ENCODE results near the gene GPATCH8.
"Not testable (repeated sequence)": the region's sequence is repeated elsewhere in the genome, so short reads cannot be mapped to it uniquely, and the experiment has no call there.

The GPATCH8 gene

DNA sequence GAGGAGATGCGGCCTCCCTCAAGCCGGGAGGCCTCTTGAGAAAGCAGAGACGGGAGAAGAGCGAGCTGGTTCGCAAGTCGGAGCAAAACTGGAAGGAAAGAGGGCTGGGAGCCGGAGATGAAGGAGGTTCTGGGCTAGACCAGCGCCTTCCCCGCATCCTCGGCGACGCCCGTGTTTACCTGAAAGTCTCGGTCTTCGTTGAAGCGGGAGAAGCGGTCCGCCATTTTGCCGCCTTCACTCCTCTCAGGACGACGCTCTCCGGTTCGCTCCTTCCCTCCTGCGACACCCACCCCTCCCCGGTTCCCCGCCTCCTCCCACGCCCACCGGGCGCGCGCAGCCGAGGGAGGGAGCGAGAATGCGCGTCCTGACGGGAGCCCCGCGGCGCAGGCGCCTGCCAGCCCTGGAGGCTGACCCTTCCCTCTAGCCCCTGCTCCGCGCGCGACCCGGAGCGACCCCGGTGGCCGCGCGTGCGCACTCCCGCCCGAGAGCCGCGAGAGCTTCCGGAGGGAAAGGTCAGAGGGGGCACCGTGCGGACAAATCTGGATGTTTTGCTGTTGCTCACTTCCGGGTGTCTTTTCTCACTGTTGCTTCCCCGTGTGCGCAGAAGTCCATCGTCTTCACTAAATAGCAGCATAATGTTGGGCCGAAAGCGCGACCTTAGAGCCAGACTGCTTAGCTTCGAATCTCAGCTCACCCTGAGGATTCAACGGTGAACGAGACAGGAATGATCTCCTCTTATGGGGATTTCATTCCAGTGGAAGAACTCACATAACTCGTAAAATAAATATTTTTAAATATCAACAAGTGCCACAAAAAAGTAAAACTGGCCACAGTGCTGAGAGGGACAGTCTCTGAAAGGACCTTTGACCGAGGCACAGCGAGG lies at the start of gene GPATCH8:
GPATCH8 (minus strand) TSS at position 260 of the 883 bp plus-strand sequence; CDS start at position 224, 36 bp downstream.
- peak; percentile 86 to 88 for DNase-seq (ENCODE audit: low read depth in 2 of 2)

DNA sequence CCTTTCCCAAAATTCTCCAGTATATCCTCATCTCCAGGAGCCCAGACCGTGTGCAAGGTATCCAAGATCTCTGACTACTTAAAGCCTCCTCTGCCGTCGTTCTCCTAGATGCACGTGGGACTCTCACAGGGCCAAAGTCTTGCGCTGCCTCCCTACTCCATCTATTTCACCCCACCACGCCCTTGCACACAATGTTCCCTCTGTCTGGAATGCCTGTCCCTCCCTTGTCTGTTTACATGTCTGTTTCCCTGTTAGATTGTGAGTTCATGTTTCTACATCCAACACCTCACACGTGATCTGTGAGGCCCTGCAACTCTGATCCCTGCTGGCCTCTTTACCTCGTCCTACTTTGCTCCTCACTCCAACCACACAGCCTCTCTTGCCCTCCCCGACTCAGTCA lies 49.2 kb upstream of the GPATCH8 start:
- DNase-seq (ENCODE audit: low read depth in 2 of 2), result no peak

DNA sequence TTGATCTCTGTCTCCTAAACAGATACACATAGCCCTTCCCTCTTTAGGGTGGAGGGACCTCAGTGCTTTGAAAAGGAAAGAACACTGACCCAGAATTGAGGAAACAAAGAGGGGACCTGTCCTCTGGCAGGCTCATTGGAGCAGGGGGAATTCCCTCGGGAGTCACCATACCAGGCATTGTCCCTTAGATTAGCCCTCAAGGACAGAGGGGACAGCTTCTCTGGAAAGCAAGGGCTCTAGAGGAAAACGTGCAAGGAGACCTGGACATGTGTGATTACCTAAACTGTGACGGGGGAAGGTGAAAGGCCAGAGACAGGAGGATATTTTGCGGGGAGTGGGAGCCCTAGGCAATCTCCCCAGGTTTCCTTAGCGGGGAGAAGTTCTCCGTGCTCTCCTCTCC lies 46.5 kb upstream of the GPATCH8 start:
- no peak for DNase-seq (ENCODE audit: low read depth in 2 of 2)

DNA sequence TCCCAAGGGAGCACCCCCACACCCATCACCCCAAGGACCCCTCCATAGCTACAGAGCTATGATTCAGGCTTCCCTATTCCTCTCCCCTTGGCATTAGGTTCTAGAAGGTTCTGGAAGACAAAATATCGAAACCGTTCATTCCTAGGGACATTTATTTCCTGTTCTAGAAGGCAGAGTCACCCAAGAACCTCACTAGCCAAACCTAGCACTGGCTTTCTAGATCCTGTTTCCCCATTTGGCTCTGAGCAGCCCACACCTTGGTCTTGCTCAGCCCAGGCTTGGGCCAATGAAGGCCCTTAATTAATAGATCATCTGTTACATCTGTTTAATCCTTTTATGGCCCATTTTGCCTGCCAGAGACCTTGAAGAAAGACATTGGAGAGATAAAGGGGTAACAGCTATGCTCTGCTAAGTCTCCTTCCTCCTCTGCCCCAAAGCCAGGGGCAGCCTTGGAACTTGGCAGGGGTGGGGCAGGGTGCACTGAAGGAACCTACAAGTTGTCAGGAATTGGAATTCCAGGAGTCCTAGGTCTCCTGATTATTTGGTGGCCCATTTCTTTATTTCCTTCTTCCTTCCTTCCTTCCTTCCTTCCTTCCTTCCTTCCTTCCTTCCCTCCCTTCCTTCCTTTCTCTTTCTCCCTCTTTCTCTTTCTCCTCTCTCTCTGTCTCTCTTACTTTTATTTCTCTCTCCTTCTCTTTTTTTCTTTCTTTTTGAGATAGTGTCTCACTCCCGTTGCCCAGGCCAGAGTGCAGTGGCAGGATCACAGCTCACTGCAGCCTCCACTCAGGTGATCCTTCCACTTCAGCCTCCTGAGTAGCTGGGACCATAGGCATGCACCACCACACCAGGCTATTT lies 45.4 kb upstream of the GPATCH8 start:
- no peak for DNase-seq (ENCODE audit: low read depth in 2 of 2)

DNA sequence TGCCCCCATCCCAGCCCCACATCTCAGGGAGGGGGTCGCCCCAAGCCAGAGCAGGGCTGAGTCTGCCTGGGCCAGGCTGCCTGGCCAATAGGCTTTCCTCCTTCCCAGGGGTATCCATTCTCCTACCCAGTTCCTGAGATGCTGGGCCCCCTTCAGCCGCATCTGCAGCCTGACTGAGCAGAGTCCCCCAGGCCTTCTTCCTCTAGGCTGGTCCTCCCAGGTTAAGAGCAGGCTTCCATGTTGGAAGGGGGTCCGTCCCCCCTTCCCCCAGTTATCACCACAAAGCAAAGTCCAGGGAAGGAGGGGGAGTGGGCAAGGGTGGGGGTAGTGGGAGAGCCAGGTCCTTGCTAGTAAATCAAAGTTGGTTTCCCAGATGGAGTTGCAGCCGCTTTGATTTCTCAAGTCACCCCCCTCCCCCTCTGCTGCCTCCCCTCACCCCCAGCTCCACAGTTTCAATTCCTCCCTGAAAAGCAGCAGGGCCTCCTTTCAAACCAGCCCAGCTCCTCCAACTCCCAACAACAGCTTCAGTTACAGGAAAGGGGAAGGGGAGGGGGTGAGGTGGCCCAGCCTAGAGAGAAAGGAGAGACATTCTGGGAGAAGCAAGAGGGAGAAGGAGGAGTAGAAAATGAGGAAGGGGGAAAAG lies 44.5 kb upstream of the GPATCH8 start:
- DNase-seq (ENCODE audit: low read depth in 2 of 2), result no peak

DNA sequence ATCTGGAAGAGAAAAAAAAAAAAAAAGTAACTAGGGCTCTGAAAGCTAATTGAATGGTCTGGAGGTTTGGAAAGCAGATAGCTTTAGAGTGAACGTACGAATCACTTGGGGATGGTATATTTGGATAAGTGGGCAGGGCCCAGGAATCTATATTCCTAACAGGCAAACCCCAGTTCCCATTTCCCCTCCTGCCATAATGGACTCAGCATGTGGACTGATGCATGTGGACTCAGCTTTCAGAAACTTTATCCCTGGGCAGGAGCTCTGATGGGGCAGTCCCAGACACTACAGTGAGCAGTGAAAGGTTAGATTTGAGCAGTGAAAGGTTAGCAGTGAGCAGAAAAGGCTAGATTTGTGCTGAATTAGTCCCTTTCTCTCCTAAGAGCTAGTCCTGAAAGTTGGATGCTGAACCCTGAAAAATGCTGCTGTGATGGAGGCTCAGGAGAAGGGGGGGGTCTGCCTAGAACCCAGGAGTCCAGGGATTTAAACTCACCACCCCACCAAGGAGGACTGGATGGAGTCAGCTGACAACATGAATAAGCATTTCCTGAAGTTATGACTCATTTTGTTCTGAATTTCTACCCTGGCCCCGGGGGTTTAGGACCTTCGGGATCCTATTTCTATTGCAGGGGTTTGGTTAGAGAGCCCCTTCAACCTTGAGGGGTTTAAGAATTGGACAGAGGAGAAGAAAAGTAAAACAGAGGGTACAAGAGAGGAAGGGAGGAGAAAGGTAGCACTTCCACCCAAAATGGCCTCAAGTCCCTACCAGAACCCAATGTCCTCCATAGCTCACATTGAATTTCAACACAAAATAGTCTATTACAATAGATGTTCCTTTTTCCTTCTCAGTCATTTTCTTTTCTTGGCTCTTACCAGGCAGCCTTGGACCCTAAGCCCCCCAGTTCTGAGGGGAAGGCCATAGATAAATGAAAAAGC lies 43.7 kb upstream of the GPATCH8 start:
- no peak for DNase-seq (ENCODE audit: low read depth in 2 of 2)

DNA sequence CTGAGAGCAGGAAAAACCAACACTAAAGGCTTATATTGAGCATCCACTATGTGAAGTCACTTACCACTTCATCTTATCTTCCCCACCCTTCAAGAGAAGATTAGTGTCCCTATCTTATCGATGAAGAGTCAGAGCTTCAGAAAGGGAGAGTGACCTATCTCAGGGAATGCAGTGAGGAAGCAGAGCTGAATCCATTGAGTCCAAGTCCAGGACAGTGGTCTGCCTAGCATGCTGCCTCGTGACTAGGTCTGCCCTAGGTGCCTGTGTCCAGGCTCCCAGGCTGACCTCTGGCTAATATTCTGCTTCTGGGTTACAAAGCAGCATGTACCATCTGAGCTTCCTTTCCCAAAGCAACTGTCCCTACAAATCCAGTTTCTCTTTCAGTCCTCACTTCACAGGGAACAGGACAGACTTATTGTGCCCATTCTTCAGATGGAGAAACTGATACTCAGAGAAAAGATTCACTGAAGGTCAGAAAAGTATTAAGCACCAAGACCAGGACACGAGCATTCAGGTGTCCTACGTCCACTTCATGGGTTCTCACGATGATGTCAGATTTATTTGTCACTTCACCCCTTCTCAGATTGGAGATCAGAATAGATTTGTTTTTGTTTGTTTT lies 40.8 kb upstream of the GPATCH8 start:
- DNase-seq (ENCODE audit: low read depth in 2 of 2), result no peak

DNA sequence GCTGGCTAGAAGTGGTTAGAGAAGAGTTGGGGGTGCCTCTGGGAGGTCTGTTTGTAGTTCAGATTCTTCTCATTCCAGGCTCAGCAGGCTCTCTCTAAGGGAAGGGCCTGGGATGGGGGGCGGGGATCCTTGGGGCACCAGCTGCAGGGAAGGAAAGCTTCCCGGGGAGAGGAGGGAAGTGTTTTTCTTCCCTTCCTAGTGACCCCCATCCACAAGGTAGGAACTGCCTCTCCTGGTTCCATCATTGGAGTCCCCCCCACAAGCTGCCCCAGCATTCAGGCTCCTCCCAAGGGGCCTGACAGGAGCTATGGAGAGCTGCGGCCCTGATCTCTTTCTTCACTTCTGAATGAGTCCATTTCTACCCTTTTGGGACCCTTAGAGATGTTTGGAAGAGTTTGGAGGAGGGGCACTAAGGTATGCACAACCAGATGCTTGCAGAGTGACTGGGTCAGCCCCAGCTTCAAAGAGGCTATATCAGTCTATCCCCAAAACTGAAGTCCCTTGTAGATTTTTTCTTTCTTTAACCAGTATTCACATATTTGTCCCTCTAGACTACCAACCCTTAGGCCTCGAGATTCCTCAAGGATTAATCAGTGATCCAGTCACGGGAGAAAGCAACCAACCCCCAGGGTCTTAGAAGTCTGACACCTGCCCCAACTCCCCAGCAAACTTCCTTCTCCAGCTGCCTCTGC lies 40.2 kb upstream of the GPATCH8 start:
- no peak for DNase-seq (ENCODE audit: low read depth in 2 of 2)

DNA sequence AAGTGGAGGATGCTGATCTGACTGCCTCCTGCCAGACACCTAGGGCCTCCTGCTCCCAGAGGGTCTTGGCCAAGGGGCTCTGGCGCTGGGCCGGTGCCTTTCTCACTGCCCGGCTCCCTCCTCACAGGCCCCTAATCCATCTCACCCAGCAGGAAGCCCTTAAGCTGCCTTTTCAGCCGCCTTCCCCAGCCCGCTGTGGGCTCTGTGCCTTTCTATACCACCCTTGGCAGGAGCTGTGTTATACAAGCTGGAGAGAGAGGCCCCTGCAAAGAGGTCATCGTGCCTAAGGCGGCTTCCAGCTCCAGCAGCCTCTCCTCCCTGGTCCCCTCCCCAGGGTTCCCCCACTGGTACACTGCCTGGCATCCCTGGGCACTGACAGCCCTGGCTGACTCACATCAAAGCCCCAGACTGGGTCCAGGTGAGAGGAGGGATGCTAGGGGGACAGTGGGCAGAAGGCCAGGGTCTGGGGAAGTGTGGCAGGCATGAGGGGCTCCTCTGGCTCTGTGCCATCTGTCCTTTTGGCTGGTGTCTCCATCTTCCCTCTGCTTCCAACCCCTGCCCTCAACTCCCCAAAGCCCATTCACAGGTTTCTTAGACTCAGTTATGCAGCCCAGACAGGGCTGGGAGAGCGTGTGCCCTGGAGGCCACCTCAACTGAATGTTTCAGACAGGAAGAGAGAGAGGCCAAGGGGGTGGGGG lies 38.8 kb upstream of the GPATCH8 start:
- no peak for DNase-seq (ENCODE audit: low read depth in 2 of 2)

DNA sequence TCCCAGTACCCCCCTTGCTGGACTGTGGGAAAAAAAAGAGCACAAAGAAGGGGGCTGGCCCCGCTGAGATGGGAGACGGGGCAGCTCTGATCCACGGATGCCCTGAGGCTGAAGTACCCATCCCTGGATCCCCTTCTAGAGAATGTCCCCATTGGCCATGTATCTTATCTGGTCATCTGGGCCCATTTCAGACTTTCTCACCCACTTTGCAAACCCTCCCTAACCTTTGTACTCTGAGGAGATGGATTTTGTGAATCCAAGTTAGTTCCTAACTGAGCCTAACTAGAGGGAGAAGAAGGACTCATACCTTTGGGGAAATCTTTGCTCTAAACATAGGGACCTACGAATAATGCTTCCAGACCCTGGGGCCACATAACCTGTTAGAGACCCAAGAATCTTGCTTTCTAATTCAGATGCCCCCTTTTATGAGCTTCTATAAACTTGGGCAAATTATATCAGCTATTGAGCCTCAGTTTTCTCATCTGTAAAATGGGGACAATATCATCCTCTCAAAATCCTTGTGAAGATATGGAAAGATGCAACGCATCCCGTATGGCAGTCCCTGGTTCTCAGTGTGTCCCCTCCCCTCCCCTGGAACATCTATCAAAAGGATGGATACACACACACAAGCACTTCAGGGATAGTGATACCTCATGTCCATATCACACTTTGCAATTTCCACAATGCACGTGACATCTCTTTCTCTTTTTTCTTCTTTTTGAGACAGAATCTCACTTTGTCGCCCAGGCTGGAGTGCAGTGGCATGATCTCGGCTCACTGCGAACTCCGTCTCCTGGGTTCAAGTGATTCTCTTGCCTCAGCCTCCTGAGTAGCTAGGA lies 37.3 kb upstream of the GPATCH8 start:
- no peak for DNase-seq (ENCODE audit: low read depth in 2 of 2)

DNA sequence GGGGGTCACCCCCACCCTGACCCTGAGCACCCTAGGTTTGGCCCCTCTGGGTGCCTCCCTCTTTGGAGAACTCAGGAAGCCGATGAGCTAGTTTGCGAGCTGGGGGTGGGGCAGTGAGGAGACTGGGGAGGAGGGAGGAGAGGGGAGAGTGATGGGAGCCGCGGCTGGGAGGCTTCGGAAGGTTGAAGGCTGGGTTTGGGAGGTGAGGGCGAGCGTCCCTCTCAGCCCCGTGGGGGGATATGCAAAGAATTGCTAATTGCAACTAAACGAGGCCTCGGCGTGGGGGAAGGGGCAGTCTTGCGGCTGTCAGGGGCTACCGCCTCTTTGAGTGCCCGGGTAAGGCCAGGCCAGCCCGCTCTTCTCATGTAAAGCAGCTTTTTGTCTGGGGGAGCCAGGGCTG lies 36.5 kb upstream of the GPATCH8 start:
- DNase-seq (ENCODE audit: low read depth in 2 of 2), result no peak

DNA sequence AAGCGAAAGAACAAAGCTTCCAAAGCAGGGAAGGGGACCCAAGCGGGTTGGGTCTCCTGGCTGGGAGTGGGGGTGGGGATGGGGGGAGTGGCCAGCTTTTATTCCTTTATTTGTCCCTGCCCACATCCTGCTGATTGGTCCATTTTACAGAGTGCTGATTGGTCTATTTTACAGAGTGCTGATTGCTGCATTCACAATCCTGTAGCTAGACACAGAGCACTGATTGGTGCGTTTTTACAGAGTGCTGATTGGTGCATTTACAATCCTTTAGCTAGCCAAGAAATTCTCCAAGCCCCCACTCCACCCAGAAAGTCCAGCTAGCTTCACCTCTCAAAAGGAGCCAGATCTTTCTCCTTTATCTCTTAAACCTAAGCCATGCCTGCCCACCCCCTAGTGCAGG lies 34.7 kb upstream of the GPATCH8 start:
- not testable (repeated sequence) for DNase-seq (ENCODE audit: low read depth in 2 of 2)

DNA sequence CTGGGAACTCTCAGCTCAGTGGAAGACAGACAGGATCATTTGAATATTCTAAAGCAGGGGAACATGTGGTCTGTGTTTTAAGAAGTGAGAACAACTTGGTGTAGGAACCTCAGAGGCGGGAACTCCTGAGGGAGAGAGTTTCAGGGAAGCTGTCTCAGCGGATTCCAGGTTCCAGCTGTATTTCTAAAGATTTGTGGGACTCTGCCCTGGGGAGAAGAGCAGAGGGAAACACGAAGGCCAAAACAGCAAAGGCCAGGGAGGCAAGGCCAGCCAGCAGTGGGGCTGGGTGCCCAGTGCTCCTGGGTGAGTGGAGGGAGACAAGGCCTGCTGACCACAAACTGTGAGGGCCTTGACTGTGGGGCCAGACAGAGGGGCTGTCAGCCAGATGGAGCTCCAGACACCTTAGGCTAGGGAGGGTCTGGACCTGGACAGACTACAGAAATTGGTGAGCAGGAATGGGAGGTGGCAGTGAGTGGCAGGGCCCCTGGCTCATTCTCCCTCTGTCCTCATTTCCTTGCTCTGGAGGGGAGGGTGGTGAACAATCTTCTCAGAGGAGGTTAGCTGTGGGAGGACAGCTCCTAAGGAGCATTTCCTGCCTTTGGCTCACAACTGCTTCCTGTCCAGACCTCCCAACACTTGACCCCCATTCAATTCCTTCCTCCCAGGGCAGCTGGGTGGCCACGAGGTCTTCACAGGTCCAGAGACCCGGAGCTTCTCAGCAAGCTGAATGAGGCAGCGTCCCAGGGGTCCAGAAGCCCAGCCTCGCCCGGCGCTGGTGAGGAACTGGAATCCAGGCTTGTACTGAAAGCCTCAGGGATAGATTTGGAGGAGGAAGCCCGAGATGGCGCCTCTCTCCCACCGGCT lies 33.1 kb upstream of the GPATCH8 start:
- no peak for DNase-seq (ENCODE audit: low read depth in 2 of 2)

DNA sequence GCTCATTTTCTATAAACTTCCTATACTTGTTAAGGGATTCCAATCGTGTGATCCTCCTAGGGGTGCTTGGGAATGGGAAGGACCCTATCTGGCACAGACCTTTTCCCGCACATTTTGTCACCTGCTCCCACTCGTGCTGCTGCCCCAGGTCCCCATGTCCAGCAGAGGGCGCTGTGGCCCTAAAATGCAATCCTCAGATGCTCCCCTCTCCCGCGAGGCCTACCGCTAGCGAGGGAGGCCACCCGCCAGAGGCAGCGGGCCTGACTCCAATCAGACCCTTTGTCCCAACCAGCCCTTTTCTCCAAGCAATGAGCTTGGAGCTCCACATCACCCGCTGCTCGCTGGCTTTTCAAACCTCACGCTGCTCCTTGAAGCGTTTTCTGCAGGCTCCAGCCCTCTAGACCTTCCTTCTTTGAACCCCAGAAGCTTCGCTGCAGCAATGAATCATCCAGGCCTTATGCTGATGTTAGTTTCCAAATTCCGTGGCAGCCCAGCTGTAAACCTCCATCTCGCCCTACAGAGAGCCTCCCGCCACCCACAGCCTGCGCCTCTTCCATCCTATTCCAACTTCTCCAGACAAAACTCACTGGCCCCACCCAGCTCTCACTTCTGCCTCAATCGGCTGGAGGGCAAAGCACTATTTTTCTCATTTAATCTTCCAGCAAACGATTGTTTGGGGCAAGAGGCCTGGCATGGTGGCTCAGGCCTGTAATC lies 30.5 kb upstream of the GPATCH8 start:
- DNase-seq (ENCODE audit: low read depth in 2 of 2), result peak; percentile 72 to 88

DNA sequence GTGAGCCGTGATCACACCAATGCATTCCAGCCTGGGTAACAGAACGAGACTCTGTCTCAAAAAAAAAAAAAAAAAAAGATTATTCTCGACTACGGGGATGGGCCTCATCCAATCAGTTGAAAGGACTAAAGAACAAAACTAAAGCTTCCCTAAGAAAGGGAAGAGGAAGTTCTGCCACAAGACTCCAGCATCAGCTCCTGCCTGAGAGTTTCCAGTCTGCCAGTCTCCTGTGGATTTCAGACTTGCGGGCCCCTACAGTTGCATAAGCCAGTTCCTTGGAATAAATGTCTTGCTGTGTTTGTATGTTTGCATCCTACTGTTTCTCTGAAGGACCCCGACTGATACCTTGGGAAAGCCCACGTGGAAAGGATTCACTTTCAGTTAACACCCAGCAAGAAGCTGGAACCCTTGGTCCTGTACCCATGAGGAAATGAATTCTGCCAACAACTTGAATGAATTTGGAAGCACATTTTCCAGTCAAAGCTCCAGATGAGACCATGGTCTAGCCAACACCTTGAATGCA lies 27.8 kb upstream of the GPATCH8 start:
- DNase-seq (ENCODE audit: low read depth in 2 of 2), result no peak

DNA sequence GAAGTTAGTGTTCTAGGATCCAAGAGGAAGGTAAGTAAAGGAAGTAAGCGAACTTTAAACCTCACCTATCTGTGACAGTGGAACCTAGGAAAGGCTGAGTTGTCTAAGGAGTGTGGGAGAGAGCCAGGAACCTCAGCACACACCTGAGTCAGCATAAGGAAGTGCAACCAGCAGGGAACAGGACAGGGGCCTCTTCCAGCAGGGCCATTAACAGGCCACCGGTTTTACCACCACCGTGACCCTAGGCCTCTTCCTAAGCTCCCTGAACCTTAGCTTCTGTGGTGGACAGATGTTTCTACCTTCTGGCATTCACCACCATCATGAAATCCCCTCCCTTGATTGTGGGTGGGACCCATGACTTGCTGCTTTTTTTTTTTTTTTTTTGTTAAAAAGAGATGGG lies 26.7 kb upstream of the GPATCH8 start:
- DNase-seq (ENCODE audit: low read depth in 2 of 2), result no peak

DNA sequence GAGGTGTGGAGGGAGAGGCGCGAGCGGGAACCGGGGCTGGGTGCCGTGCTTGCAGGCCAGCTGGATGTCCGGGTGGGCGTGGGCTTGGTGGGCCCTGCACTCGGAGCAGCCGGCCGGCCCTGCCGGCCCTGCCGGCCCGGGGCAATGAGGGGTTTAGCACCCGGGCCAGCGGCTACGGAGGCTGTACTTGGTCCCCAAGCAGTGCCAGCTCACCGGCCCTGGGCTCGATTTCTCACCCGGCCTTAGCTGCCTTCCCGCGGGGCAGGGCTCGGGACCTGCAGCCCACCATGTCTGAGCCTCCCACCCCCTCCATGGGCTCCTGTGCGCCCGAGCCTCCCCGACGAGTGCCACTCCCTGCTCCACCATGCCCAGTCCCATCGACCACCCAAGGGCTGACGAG lies 24.7 kb upstream of the GPATCH8 start:
- DNase-seq (ENCODE audit: low read depth in 2 of 2), result no peak

All from stimulated activated CD4-positive, alpha-beta T cell treated with anti-CD3 and anti-CD28 coated beads, Interleukin-12 subunit alpha, Interleukin-12 subunit beta, amount 100 ng/mL, for 24 hours (primary cell).